ENCODE measurements around the gene TNRC6C. TPM values are rescaled to one million over a fixed set of nuclear protein-coding genes. Genes with fewer than 3 reads are reported as not detected.
A peak's percentile ranks its signal among the peaks of the same experiment; 100 is the strongest.

TNRC6C gene
- total and polyA plus RNA-seq, 2 of the 13 experiments (the other 11 are each of a cell fraction or from before 2014, with no cell fraction given): 0.66 to 4.9 TPM

- TF ChIP-seq ZBTB4 (CRISPR knock-in tag; IDR thresholded peaks at IDR 0.05; ENCODE audit: borderline replicate concordance) (peak; percentile 37; the same call in 1 of the 2 replicates), NONO (IDR thresholded peaks at IDR 0.05) (no peak), NONO (CRISPR knock-in tag; conservative IDR thresholded peaks at IDR 0.05) (0 out of 2 replicates have a peak, but pooled peaks have one; percentile 18), TSC22D2 (CRISPR knock-in tag; IDR thresholded peaks at IDR 0.05; ENCODE audit: borderline replicate concordance) (no peak), NCOA1 (CRISPR knock-in tag; IDR thresholded peaks at IDR 0.05) (no peak), ZNF883 (CRISPR knock-in tag; IDR thresholded peaks at IDR 0.05; ENCODE audit: not compliant biosample characterization) (no peak), ZNF556 (CRISPR knock-in tag; IDR thresholded peaks at IDR 0.05; ENCODE audit: borderline replicate concordance) (0 out of 2 replicates have a peak, but pooled peaks have one; percentile 63), ZNF615 (CRISPR knock-in tag; IDR thresholded peaks at IDR 0.05; ENCODE audit: borderline replicate concordance) (no peak), IKZF4 (CRISPR knock-in tag; IDR thresholded peaks at IDR 0.05; ENCODE audit: borderline replicate concordance, low read depth, not compliant biosample characterization) (no peak), SMAD1 (CRISPR knock-in tag; IDR thresholded peaks at IDR 0.05; ENCODE audit: borderline replicate concordance, low read depth) (no peak), ZNF878 (CRISPR knock-in tag; IDR thresholded peaks at IDR 0.05) (no peak), SIN3A (IDR thresholded peaks at IDR 0.05; ENCODE audit: borderline replicate concordance, low read depth, low read length) (no peak), KLF13 (CRISPR knock-in tag; IDR thresholded peaks at IDR 0.05) (no peak), ZNF691 (CRISPR knock-in tag; IDR thresholded peaks at IDR 0.05; ENCODE audit: borderline replicate concordance, low read depth) (peak; percentile 28; the same call in 1 of the 2 replicates), NBN (conservative IDR thresholded peaks at IDR 0.05) (no peak)
- TF ChIP-seq, protein P1, sequence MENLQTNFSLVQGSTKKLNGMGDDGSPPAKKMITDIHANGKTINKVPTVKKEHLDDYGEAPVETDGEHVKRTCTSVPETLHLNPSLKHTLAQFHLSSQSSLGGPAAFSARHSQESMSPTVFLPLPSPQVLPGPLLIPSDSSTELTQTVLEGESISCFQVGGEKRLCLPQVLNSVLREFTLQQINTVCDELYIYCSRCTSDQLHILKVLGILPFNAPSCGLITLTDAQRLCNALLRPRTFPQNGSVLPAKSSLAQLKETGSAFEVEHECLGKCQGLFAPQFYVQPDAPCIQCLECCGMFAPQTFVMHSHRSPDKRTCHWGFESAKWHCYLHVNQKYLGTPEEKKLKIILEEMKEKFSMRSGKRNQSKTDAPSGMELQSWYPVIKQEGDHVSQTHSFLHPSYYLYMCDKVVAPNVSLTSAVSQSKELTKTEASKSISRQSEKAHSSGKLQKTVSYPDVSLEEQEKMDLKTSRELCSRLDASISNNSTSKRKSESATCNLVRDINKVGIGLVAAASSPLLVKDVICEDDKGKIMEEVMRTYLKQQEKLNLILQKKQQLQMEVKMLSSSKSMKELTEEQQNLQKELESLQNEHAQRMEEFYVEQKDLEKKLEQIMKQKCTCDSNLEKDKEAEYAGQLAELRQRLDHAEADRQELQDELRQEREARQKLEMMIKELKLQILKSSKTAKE (CRISPR knock-in tag; IDR thresholded peaks at IDR 0.05; ENCODE audit: borderline replicate concordance): no peak
- TF ChIP-seq, protein P2, sequence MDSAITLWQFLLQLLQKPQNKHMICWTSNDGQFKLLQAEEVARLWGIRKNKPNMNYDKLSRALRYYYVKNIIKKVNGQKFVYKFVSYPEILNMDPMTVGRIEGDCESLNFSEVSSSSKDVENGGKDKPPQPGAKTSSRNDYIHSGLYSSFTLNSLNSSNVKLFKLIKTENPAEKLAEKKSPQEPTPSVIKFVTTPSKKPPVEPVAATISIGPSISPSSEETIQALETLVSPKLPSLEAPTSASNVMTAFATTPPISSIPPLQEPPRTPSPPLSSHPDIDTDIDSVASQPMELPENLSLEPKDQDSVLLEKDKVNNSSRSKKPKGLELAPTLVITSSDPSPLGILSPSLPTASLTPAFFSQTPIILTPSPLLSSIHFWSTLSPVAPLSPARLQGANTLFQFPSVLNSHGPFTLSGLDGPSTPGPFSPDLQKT (CRISPR knock-in tag; IDR thresholded peaks at IDR 0.05; ENCODE audit: borderline replicate concordance): no peak
- TF ChIP-seq, protein P3, sequence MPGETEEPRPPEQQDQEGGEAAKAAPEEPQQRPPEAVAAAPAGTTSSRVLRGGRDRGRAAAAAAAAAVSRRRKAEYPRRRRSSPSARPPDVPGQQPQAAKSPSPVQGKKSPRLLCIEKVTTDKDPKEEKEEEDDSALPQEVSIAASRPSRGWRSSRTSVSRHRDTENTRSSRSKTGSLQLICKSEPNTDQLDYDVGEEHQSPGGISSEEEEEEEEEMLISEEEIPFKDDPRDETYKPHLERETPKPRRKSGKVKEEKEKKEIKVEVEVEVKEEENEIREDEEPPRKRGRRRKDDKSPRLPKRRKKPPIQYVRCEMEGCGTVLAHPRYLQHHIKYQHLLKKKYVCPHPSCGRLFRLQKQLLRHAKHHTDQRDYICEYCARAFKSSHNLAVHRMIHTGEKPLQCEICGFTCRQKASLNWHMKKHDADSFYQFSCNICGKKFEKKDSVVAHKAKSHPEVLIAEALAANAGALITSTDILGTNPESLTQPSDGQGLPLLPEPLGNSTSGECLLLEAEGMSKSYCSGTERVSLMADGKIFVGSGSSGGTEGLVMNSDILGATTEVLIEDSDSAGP (CRISPR knock-in tag; IDR thresholded peaks at IDR 0.05; ENCODE audit: borderline replicate concordance): peak; percentile 67; the same call in 1 of the 2 replicates
Measured at GRCh38 chr17:78133971-78134898, 175.7 kb downstream of the TNRC6C start (continued).
